Dedifferentiated amniotic fluid mesenchymal stem cell (primary cell): Measurements from ENCODE around the gene NTPCR.
"Not testable (repeated sequence)": the region's sequence is repeated elsewhere in the genome, so short reads cannot be mapped to it uniquely, and the experiment has no call there.

Experiments used
- DNase-seq: peaks from one replicate; pipeline ENCODE4 v3.0.0-alpha.2; 2016; ENCODE audit errors: extremely low spot score

NTPCR gene

DNA sequence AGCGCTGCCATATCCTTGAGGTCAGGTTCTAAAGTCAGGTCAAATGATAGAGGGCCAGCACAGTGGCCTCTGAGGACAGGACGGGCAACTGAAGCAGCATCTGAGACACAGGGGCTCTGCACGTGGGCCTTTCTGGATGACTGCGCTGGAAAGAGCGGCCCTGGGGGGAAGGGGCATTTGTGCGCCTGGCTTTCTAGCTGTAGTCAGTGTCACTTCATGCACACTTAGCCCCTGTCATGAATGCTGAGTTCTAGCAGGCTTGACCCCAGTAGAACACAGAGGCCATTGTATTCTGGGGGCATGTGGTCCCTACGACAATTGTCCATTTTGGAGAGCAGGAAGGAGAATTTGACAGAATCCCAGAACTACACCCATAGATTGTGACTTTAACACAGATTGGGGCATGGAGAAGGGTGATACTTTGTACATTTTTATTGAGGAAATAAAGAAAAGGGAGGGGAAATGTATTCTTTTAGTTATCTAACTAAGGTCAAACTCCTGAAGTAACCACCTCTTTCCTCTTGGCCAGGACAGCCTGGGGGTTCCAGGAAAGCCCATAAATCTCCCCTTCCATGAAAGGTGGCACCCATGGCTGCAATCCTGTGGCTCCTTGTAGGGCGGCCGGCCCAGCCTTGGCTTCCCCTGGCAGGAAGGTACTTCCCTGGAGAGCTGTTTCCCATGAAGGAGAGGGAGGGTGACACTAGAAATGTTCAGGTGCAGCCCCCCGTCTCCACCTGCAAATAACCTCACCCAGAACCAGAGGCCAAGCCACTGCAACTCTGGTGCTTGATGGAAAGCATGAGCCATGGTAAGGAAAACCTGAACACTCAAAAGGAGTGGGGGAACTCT lies 34.4 kb downstream of the NTPCR start:
- DNase-seq = no peak

DNA sequence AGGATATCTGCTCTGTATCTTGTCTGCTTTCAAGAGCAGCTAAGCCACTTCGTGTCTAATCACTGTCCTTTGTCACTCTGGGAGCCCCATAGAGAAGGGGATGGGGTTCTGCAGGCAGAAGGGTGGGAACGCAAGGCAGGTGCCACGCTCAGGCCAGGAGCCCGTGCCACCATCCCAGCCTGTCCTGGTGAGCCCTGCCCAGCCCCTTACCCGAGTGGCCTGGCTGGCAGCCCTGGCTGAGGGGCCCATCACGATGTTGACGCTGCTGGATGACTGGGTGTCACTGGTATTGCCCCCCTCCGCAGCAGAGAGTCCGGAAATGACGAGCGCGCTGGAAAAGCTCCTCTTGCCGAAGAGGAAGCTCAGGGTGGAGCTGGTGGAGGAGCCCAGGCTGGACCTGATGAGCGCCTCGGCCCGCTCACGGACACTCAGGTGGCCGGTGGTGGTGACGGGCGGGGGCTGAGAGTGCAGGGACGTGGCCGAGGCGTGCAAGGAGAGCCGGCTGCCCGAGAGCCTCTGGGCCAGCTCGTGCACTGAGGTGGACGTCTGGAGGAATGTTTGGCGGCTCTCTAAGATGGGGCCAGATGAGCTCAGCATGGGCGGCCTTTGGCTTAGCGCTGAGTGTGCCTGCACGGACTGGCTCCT lies 35.6 kb downstream of the NTPCR start:
- DNase-seq = no peak

DNA sequence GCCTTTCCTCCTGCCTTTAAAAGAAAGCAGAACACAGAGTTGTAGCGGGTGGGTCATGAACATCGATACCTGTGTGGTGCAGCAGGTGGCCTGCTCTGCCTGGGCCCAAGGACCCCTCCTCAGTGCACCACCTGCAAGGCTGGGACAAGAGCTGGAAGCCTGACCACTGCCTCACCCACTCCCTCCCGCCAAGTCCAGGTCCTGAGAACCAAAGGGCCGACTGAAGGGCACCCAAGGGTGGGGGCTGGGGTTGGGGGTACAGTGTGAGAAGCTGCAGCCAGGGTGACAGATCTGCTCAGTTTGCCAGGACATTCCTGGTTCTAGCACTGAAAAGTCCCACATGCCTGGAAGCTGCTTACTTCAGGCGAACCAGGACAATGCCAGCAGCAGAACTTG lies 36.1 kb downstream of the NTPCR start:
- DNase-seq = no peak

DNA sequence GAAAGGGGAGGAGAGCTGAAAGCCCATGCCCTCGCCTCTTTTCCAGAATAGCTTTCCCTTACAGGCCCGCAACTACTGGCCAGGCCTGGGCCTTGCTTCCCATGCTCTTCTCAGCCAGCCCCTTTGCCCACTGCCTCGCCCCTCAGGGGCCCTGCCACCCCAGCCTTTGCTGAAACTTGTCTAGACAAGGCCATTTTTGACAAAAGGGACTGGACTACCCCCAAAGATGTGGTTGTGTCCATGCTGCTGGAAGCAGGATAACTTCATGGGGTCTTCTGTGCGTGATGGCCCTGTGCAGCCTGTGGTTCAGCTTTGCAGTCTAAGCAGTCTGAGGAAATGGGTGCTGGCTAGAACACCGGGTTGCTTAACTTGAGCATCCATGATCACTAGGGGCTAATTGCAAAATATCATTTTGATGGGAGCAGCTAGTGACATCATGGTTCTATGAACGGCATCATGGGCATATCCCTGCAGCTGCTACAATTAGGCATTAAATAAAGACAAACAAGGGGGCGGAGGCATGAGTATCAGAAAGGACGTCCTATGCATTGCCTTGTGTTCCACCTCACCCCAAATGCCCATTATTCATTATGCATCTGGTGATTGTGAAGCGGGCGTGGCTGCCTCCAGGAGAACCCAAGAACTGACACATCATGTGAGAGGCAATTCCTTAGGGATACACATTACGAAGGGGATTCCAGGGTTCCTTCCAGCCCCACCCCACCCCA lies 36.8 kb downstream of the NTPCR start:
- DNase-seq = no peak

DNA sequence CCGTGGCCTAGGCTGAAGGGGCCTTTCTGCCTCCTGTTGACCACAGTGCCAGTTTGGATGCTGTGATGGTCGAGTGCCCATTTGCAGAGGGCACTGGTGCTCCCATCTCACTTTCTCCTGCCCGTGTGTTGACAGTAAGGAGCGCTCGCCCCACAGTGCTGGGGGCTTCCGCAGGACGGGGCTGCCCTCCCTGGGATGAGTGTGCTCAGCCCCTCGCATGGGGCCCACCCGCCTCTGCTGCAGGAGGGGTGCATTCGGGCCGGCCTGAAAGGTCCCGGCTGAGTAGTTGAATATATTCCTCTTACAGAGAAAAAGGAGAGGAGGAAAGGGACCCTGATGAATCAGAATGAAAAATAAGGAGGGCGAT lies 37.3 kb downstream of the NTPCR start:
- DNase-seq = no peak

GRCh38 chr1:232988572-232989040 lies 38.2 kb downstream of the NTPCR start:
- no peak for DNase-seq

- DNase-seq = no peak
Measured at GRCh38 chr1:232990176-232991128, 40.0 kb downstream of the NTPCR start.

DNA sequence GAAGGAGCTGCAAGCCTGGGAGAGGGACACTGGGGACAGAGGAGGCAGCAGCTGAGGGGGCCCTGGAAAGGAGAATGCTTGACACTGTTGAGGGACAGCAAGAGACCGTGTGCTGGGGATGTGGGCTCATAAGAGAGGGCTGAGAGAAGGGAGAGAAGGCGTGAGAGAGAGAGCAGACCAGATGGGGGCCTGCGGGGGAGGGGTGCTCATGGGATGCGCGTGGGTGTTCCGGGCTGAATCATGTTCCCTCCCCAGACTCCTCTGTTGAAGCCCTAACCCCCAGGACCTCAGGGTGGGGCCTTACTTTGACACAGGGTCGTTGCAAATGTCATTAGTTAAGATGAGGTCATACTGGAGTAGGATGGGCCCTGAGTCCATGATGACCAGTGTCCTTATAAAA lies 40.8 kb downstream of the NTPCR start:
- DNase-seq = no peak

DNA sequence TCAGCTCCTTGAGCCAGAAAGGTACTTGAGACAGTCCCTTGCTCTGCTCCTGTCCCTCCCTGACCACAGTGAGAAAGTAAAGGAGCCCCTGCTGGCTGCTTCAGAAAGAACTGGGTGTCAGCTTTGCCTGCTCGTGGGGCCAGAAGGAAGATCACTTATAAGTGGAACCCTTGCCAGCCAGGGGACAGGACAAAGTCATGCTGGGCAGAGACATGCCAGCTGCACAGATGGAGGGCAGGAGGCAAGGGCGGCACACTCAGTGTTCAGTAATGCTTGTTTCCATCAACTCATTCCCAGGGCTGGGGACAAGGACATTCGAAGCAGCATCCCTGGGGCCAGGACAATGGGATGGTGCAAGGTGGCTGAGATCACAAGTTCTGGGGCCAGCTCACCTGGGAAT lies 41.8 kb downstream of the NTPCR start:
- no peak for DNase-seq

DNA sequence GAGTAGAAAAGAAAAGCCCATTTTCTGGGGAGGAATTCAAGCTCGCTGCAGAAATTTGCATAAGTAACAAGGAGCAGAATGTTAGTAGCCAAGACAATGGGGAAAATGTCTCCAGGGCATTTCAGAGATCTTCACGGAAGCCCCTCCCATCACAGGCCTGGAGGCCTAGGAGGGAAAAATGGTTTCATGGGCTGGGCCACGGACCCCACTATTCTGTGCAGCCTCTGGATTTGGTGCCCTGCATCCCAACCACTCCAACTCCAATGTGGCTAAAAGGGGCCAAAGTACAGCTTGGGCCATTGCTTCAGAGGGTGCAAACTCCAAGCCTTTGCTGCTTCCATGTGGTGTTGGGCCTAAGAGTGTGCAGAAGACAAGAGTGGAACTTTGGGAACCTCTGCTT lies 43.1 kb downstream of the NTPCR start:
- DNase-seq = no peak

- no peak for DNase-seq
Measured at GRCh38 chr1:232995189-232995588, 44.8 kb downstream of the NTPCR start.

DNA sequence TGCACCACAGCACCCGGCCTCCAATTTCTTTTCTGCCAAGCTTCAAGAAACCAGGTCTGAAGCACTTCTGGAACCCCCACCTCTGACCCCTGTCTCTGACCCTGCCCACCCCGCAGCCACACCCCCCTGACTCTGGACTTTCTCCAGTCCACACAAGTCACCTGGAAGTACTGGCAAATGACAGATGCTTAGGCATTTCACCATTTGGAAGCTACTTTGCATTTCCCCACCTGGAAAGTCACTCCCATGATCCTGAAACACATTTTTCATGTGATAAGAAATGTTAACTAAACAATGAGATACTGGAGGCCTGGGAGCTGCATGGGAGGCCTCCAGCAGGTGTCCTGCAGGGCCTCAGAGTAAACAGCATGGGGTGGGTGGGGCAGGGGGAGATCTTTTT lies 45.7 kb downstream of the NTPCR start:
- no peak for DNase-seq

- DNase-seq = no peak
Measured at GRCh38 chr1:232998138-232998537, 47.7 kb downstream of the NTPCR start.

DNA sequence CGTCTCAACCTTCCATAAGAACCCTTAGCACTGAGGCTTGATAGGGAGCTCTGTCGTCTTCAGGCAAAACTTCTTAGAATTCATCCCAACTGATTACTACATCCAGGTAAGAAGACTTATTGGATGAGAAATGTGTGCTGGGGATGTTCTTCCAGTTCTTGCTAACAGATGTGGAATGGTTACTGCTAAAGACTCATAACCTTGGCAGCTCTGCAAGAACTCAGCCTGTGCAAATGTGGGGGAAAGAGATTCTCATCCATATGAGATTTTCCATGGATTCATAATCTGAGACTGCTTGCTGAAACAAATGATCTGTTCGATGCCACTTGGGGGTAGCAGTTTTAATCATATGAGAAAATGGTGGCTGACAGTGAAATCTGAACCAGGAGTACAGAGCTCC lies 48.2 kb downstream of the NTPCR start:
- no peak for DNase-seq

DNA sequence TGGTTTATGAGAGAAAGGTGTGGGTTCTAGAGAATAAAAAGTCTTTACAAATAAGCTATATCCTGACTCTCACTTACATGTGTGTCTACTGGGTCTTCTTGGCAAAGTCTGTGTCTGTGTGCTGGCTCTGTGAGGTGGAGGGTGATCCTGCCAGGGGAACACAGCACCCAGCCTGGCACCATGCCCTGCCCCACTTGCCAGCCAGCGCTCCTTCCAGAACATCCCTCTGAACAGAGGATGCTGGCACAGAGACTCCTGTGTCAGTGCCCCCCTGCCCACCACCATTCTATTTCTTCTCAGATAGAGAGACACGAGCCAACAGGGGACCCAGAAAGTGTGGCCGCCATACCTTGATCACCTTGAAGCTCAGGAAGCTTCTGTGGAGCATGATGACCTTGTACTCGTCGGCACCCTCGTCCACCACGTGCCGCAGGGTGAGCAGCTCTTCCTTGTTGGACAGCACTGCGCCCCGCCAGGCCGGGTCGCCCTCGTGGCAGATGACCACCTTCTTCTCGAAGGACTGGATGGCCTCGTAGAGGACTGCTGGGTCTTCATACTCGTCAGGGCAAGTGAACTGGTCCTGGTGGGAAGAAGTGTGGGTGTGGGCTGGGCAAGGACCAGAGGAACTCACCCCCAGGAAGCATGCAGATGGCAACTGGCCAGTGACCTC lies 49.7 kb downstream of the NTPCR start:
- DNase-seq = no peak

DNA sequence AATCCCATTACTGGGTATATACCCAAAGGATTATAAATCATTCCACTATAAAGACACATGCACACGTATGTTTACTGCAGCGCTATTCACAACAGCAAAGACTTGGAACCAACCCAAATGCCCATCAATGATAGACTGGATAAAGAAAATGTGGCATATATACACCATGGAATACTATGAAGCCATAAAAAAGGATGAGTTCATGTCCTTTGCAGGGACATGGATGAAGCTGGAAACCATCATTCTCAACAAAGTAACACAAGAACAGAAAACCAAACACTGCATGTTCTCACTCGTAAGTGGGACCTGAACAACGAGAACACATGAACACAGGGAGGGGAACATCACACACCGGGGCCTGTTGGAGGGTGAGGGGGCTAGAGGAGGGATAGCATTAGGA lies 53.2 kb downstream of the NTPCR start:
- not testable (repeated sequence) for DNase-seq

- DNase-seq = no peak
Measured at GRCh38 chr1:233004451-233004850, 54.0 kb downstream of the NTPCR start.

DNA sequence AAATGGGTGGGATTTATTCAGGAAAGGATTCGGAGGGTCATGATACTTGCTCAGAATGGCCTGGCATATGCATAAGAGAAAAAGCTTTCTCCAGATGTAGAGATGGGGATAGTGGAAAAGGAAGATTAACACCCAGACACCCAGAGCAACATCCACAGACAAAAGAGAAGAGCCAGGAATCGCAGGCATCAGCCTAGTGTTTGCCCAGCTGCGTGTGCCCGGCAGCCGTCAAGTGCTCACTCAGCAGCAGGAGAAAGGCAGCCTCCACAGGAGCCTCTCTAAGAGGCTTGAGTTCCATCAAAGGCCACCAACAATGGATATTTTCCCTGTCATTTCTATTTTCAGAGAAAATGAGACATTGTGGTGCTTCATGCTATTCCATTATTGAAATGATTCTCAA lies 54.7 kb downstream of the NTPCR start:
- no peak for DNase-seq

GRCh38 chr1:233005703-233006102 lies 55.3 kb downstream of the NTPCR start:
- DNase-seq = no peak

DNA sequence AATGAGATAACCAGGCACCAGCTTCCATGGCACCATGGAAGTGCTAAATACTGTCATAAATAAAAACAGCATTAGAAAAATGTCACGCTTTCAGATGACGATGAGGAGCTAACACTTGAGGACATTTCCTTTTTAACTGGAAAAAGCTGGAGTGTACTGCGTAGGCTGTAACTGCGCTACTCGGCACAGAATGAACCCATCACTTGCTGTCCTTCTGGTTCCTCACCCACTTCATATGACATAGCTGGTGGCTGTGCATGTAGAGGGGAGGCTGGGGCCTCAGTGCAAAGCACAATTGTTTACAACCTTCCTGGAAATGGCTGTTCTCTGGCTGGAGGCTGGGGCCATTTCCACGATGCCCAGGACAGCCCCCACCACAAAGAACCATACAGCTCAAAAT lies 55.7 kb downstream of the NTPCR start:
- no peak for DNase-seq

DNA sequence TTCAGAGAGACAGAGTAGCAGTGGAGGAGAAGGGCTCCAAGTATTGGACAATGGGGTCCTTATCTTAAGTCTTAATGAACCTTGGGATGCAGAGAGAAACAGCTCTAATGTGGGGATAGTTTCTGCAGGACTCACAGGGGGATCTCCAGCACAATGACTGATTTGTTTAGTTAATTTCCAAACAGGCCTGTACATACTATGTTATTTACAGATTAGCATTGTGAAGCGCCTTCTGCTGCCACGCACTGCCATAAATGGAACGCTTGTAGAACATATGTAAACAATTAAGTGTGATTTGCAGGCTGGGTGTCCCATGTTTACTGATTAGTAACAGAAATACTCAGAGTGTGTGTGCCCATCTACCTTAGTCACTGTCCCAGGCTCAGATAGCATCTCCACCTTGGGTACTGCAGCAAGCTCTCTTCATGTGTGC lies 56.1 kb downstream of the NTPCR start:
- DNase-seq = no peak
